Neuronal stem cell (in vitro differentiated cells): ENCODE data around the gene KCNK10.

Experiments used
- DNase-seq: peaks from one replicate; pipeline ENCODE4 v3.0.0-alpha.2; 2013; ENCODE audit warnings: low spot score
- H2AFZ ChIP-seq: one replicate; pipeline ENCODE4 v1.6.1; 2013; ENCODE audit warnings: mild to moderate bottlenecking, low read length, inconsistent platforms
- H2AK5ac ChIP-seq: 2 replicates; pipeline ENCODE4 v1.6.1; 2013; ENCODE audit warnings: low read depth, mild to moderate bottlenecking, inconsistent platforms, low read length, moderate library complexity, mixed read lengths
- H2BK120ac ChIP-seq: 2 replicates; pipeline ENCODE4 v1.6.1; 2013; ENCODE audit warnings: low read depth, mild to moderate bottlenecking, inconsistent platforms, low read length, moderate library complexity, mixed read lengths
- H2BK12ac ChIP-seq: one replicate; pipeline ENCODE4 v1.6.1; 2013; ENCODE audit warnings: low read length, inconsistent platforms
- H2BK15ac ChIP-seq: 2 replicates; pipeline ENCODE4 v1.6.1; 2013; ENCODE audit warnings: mild to moderate bottlenecking, low read length, inconsistent platforms, mixed read lengths
- H2BK5ac ChIP-seq: one replicate; pipeline ENCODE4 v1.6.1; 2013; ENCODE audit warnings: inconsistent platforms, mild to moderate bottlenecking, low read length, moderate library complexity
- H3K14ac ChIP-seq: one replicate; pipeline ENCODE4 v1.6.1; 2013; ENCODE audit warnings: low read length, inconsistent platforms
- H3K18ac ChIP-seq: 2 replicates; pipeline ENCODE4 v1.6.1; 2013; ENCODE audit warnings: low read length, inconsistent platforms
- H3K23ac ChIP-seq: 2 replicates; pipeline ENCODE4 v1.6.1; 2013; ENCODE audit warnings: low read depth, mild to moderate bottlenecking, mixed read lengths, low read length, inconsistent platforms; ENCODE audit not compliant: poor library complexity
- H3K27ac ChIP-seq: replicated peaks from 3 replicates; pipeline ENCODE4 v1.5.1; 2013; ENCODE audit warnings: low read length, inconsistent platforms
- H3K27me3 ChIP-seq, 3 experiments: 2 replicates each; pipeline ENCODE4 v1.6.1; 2013; ENCODE audit warnings: low read length in 3 of 3, mild to moderate bottlenecking in 2 of 3, inconsistent platforms in 1 of 3, low read depth in 1 of 3, mixed read lengths in 1 of 3, moderate library complexity in 1 of 3; ENCODE audit not compliant: control insufficient read depth in 3 of 3, insufficient read depth in 3 of 3
- H3K36me3 ChIP-seq, 2 donors: replicated peaks in 1 of 2; 2 replicates each; pipeline ENCODE4 v1.6.1; 2013; ENCODE audit warnings: low read length in 2 of 2; ENCODE audit not compliant: control insufficient read depth in 2 of 2, insufficient read depth in 2 of 2
- H3K4ac ChIP-seq: 2 replicates; pipeline ENCODE4 v1.6.1; 2013; ENCODE audit warnings: inconsistent platforms, mild to moderate bottlenecking, low read length, moderate library complexity
- H3K4me1 ChIP-seq, 2 donors: 1 replicate in 1 of 2; 2 replicates in 1 of 2; pipeline ENCODE4 v1.6.1; 2013; ENCODE audit warnings: low read length in 2 of 2, low read depth in 1 of 2; ENCODE audit not compliant: control insufficient read depth in 2 of 2, insufficient read depth in 1 of 2
- H3K4me2 ChIP-seq: one replicate; pipeline ENCODE4 v1.6.1; 2013; ENCODE audit warnings: mild to moderate bottlenecking, low read length, inconsistent platforms; ENCODE audit not compliant: insufficient read depth, poor library complexity, severe bottlenecking
- H3K4me3 ChIP-seq, 2 donors: 2 replicates each; pipeline ENCODE4 v1.5.1; 2013; ENCODE audit warnings: low read length in 2 of 2, mild to moderate bottlenecking in 2 of 2, inconsistent platforms in 1 of 2, moderate library complexity in 1 of 2
- H3K79me1 ChIP-seq: one replicate; pipeline ENCODE4 v1.6.1; 2013; ENCODE audit warnings: low read depth, mild to moderate bottlenecking, inconsistent platforms, low read length, moderate library complexity
- H3K9ac ChIP-seq: one replicate; pipeline ENCODE4 v1.6.1; 2013; ENCODE audit warnings: mild to moderate bottlenecking, low read depth, low read length, inconsistent platforms; ENCODE audit not compliant: poor library complexity
- H3K9me3 ChIP-seq, 2 donors: replicated peaks in 1 of 2; 2 replicates each; pipeline versions ENCODE3 to v1.6.1; 2013; ENCODE audit warnings: low read length in 2 of 2, mild to moderate bottlenecking in 2 of 2, inconsistent platforms in 1 of 2, low read depth in 1 of 2, mixed read lengths in 1 of 2, moderate library complexity in 1 of 2; ENCODE audit not compliant: control insufficient read depth in 2 of 2, insufficient read depth in 1 of 2
- H4K8ac ChIP-seq: one replicate; pipeline ENCODE4 v1.6.1; 2013; ENCODE audit warnings: low read depth, mild to moderate bottlenecking, inconsistent platforms, low read length, moderate library complexity
- H4K91ac ChIP-seq: one replicate; pipeline ENCODE4 v1.6.1; 2013; ENCODE audit warnings: low read length, low read depth, mild to moderate bottlenecking, inconsistent platforms; ENCODE audit not compliant: poor library complexity
- WGBS, 2 donors: extraction: QIAGEN DNeasy Blood & Tissue Kit; methylation state at CpG; one replicate each; pipeline ENCODE4 v1.1.7; 2013; ENCODE audit warnings: missing lambda C conversion rate in 2 of 2, mixed read lengths in 1 of 2; ENCODE audit not compliant: insufficient read length in 2 of 2, insufficient replicate concordance in 1 of 2; ENCODE audit errors: extremely low coverage in 2 of 2; 5-methylcytosine and 5-hydroxymethylcytosine counted together

KCNK10 gene

DNA sequence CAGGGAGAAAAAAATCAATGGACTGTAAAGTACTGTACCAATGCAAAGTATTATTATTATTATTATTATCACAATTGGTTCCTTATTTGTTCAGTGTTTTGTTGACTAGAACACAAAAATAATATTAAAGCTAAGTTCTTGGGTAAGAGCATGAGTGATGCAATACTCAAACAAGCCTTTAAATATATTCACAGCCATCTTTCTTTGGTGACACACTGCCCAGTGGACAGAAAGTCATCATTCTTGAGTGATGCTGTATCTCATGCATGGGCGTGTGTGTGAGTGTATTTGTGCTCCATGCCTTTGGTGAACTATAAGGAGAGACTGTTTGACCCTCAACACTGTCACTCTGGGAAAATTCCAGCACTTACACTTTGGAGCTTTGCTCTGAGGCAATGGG lies 93.6 kb downstream of the KCNK10 start:
- WGBS, 2 donors: no CpG with 5 or more reads among the region's 1 CpG
- Histone ChIP-seq H3K79me1 (no peaks in the 10 kb centered on the region), H3K23ac (no peak overlapping the region), H2BK120ac (no peak overlapping the region), H3K4ac (no peak overlapping the region), H4K91ac (no peak overlapping the region), H3K27ac (no peak overlapping the region), H4K8ac (peak overlapping the region; percentile 74), H2AK5ac (no peak overlapping the region), H3K36me3 (no peaks in the 10 kb centered on the region), H2BK15ac (no peak overlapping the region), H2AFZ (no peak overlapping the region), H2BK5ac (no peak overlapping the region), H3K14ac (no peak overlapping the region), H2BK12ac (no peak overlapping the region), H3K4me2 (no peak overlapping the region), H3K4me3 (no peak overlapping the region), H3K9ac (no peak overlapping the region), H3K4me1 (peaks cover 18% of the 10 kb centered on the region in 2 donors), H3K9me3 (no peaks in the 10 kb centered on the region), H3K27me3 (no peaks in the 10 kb centered on the region), H3K18ac (no peak overlapping the region)
- DNase-seq: no peak

DNA sequence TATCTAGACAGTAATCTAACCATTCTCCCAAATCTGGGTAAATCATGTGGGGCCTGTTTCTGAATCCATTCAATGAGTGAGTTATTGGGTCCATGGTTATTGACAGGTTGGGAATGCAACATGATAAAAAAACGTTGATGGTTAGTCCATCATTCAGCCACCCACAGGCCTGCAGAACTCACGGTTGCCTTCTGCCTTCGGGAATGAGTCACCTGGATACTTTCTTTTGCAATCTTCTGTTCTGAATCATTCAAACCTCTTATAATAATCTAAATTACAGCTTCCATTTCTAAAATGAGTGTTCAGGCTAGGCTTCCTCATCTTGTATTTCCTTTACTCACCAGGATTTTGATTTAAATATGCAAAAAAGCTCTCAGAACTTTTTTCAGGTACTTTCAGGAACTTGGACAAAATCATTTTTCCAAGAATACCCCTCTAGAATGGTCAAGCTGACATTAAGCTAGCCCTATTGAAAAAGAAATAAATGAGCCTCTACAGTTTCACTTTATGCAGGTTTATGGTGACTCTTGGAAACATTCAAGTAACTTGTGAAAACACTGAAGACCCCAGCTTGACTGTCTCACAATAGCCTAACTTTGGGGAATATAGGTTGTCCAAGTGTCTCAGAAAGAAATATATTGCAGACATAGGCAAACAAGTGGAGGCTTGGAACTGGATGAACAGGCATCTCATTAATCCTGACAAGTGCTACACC lies 94.4 kb downstream of the KCNK10 start:
- H3K27ac ChIP-seq: no peak overlapping the region
- H3K79me1 ChIP-seq: no peaks in the 10 kb centered on the region
- peaks cover 0 to 4% of the 10 kb centered on the region in 2 donors for H3K9me3 ChIP-seq
- H3K4me3 ChIP-seq: no peak overlapping the region
- no peak overlapping the region for H2BK15ac ChIP-seq
- no peak overlapping the region for H2AFZ ChIP-seq
- H3K14ac ChIP-seq: no peak overlapping the region
- no peak overlapping the region for H4K91ac ChIP-seq
- no peak overlapping the region for H2BK12ac ChIP-seq
- H4K8ac ChIP-seq: no peak overlapping the region
- no peaks in the 10 kb centered on the region for H3K36me3 ChIP-seq
- no peaks in the 10 kb centered on the region for H3K27me3 ChIP-seq
- H3K18ac ChIP-seq: no peak overlapping the region
- H3K4ac ChIP-seq: no peak overlapping the region
- H3K4me2 ChIP-seq: no peak overlapping the region
- H2BK5ac ChIP-seq: no peak overlapping the region
- WGBS, 2 donors: no CpG with 5 or more reads among the region's 3 CpGs
- no peak overlapping the region for H3K9ac ChIP-seq
- no peak overlapping the region for H3K23ac ChIP-seq
- no peak for DNase-seq
- H2AK5ac ChIP-seq: no peak overlapping the region
- peaks cover 13 to 18% of the 10 kb centered on the region in 2 donors for H3K4me1 ChIP-seq
- no peak overlapping the region for H2BK120ac ChIP-seq

DNA sequence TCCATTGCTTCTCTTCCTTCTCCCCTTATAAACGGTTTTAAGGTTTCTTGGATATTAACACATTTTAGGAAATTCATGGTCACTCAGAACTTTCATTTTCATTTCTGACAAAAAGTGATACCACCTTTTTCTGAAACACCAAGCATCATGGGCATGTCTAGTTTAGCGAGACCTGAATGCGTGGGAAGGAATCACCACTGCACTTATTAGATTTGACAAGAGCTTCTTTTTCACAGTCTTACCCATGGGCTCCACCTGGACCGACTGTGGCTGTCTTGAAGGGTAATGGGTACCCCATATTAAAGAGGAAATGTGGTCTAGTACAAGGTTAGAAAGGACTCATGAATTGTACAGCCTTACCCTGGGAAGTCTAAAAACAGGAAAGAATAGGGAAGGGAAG lies 95.4 kb downstream of the KCNK10 start:
- Histone ChIP-seq H3K14ac (no peak overlapping the region), H3K9me3 (peaks cover 5 to 12% of the 10 kb centered on the region in 2 donors), H2AFZ (no peak overlapping the region), H3K27me3 (no peaks in the 10 kb centered on the region), H3K9ac (no peak overlapping the region), H3K23ac (no peak overlapping the region), H3K18ac (no peak overlapping the region), H3K79me1 (no peaks in the 10 kb centered on the region), H3K4ac (no peak overlapping the region), H3K4me2 (no peak overlapping the region), H3K27ac (no peak overlapping the region), H2BK15ac (no peak overlapping the region), H3K4me1 (peaks cover 7 to 9% of the 10 kb centered on the region in 2 donors), H4K8ac (no peak overlapping the region), H4K91ac (no peak overlapping the region), H2BK120ac (no peak overlapping the region), H2AK5ac (no peak overlapping the region), H2BK5ac (no peak overlapping the region), H3K4me3 (no peak overlapping the region), H2BK12ac (no peak overlapping the region), H3K36me3 (peaks cover 0 to 3% of the 10 kb centered on the region in 2 donors)
- no CpG with 5 or more reads among the region's 4 CpGs for WGBS, 2 donors
- DNase-seq: no peak

DNA sequence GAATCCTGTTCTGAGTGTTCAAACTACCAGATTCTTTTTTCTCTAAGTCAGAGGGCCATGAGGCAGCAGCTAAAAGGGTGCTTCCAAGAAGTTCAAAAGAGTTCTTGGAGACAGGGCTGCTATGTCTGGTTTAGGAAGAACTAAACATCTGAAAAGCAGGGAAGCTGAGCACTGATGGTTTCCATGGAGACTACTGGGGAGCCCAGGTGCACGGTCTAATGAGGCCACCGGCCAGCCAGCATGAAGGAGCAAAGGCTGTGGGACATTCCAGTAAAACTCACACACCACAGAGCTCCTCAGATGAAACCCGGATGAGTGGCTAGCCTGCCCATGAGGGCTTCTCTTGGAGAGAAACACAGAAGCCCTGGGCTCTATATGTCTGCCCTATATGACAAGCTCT lies 97.3 kb downstream of the KCNK10 start:
- Histone ChIP-seq H2BK12ac (no peak overlapping the region), H2BK15ac (no peak overlapping the region), H2BK120ac (no peak overlapping the region), H3K18ac (no peak overlapping the region), H3K79me1 (no peaks in the 10 kb centered on the region), H3K4ac (no peak overlapping the region), H3K14ac (no peak overlapping the region), H3K4me1 (peaks cover 6 to 8% of the 10 kb centered on the region in 2 donors), H3K27ac (peak overlapping the region; percentile 2), H2AFZ (no peak overlapping the region), H3K9me3 (peaks cover 7 to 16% of the 10 kb centered on the region in 2 donors), H2BK5ac (no peak overlapping the region), H3K36me3 (peaks cover 0 to 4% of the 10 kb centered on the region in 2 donors), H4K91ac (no peak overlapping the region), H3K27me3 (no peaks in the 10 kb centered on the region), H3K4me3 (no peak overlapping the region), H3K4me2 (no peak overlapping the region), H3K23ac (no peak overlapping the region), H3K9ac (no peak overlapping the region), H4K8ac (no peak overlapping the region), H2AK5ac (no peak overlapping the region)
- peak; percentile 32 for DNase-seq
- WGBS, 2 donors: no CpG with 5 or more reads among the region's 3 CpGs
